GM21528 (cell line): Measurements from ENCODE around the gene CAMTA1.

Experiments used
- ATAC-seq: cut with Tn5 transposase; IDR thresholded peaks from one replicate; pipeline ENCODE4 v1.9.1; 2021; ENCODE audit warnings: mild to moderate bottlenecking, moderate library complexity; ENCODE audit not compliant: unreplicated experiment, low FRiP score

The CAMTA1 gene

GRCh38 chr1:6969762-6970161 is 184.5 kb downstream of the CAMTA1 start:
- ATAC-seq, result no peak

DNA sequence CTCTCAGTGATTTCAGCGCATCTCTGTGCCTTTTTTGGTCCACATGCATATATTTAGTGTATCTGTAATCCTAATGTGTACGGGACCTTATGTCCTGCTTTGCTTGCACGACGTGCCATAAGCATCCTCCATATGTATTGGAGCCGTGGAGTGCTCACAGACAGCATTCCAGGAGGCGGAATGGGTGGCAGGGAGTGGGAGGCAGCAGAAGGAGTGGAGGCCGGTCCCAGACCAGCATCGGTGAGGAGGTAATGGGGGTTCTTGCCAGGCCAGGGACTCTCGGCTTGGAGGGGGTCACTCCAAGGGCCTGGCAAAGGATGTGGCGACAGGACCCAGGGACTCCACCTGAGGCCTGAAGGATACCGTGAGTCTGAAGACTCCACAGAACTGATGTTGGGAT is 185.0 kb downstream of the CAMTA1 start:
- no peak for ATAC-seq

DNA sequence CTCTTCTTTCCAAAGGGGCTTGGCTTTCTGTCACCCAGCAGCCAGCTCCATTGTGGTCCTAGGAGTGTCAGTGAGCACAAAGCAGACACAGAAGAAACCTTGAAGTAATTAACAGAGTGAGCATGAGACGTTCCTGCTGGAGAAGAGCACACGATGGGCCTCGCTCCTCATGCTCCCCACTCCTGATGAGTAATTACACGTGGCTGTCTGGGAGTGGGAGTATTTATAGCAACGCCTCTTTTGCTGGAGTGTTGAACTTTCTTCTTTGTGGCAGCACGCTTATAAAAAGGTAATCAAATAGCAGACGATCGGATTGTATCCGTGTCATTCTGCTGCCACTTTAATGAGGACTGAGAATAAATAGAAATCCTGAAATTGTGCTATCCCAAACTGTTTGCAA is 185.8 kb downstream of the CAMTA1 start:
- no peak for ATAC-seq

GRCh38 chr1:6971699-6972098 is 186.4 kb downstream of the CAMTA1 start:
- ATAC-seq, result no peak

DNA sequence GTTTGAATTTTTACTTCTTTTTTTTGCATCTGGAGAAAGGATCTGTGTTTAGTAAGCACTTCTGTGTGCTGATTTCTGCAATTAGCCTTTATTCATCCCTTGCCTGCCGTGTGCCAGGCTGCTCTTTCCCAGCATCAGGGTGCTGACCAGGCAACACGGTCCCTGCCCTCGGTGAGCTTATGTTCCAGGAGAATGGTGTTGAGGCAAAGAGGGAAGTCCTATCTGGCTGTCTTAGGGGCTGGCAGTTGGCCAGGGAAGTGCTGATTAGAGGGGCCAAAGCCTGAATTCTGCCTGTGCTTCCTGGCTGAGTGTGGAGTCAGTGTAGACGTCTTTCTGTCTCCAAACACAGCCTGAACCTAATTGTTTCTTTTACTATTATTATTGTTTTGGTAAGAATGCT is 187.1 kb downstream of the CAMTA1 start:
- ATAC-seq, result no peak

GRCh38 chr1:6975331-6976043 is 190.2 kb downstream of the CAMTA1 start:
- no peak for ATAC-seq

DNA sequence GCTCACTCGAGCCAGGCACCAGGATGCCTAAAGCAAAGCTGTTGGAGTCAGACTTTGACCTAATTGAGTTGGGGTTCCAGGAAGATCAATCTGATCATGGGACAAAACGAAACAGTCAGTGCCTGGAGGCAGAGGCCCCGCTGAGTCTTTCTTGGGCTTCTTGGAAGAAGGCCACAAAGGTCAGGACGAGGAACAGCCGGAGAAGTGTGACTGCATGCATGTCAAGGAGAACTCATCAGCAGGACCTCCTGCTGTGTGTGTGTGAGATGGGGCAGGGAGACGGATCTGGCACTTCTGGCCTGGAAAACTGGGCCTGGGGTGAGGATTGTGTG is 190.8 kb downstream of the CAMTA1 start:
- ATAC-seq, result no peak

DNA sequence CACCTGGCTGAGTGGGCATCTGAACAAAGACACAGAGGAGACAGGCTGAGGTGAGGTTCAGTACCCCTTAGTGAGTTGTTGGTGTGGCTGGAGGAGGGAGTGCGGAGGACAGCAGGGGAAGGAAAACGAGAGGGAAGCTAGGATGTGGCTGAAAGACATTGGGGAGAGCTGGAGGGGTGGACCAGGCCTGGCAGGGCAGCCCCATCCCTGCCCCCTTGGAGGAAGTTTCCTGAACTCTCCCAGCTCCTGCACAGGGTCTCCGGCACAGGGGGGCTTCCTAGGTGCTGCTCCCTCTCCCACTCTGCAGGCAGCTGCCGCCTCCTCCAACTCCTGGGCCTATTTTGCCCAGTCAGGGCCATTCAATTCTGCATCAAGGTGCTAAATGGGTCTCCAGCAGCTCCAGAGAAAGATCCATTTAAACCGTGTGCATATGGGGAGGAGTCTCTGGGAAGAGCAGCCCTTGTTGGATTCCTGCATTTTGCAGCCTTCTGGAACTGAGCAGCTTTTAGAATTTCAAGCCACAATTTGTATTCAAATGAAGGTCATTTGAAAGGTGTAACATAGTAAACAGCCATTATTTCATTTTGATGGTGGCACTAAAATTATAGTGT is 193.9 kb downstream of the CAMTA1 start:
- no peak for ATAC-seq

DNA sequence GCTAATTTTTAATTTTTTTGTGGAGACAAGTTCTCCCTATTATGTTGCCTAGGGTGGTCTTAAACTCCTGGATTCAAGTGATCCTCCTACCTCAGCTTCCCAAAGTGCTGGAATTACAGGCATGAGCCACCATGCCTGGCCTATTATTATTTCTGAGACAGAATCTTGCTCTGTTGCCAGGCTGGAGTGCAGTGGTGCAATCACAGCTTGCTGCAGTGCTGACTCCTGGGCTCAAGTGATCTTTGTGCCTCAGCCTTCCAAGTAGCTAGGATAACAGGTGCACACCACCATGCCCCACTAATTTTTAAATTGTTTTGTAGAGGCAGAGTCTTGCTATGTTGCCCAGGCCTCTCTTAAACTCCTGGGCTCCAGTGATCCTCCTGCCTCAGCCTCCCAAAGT is 196.3 kb downstream of the CAMTA1 start:
- no peak for ATAC-seq

GRCh38 chr1:6982443-6982842 is 197.2 kb downstream of the CAMTA1 start:
- ATAC-seq, result no peak

- no peak for ATAC-seq
These were observed 197.6 kb downstream of the CAMTA1 start for GRCh38 chr1:6982860-6983259.

GRCh38 chr1:6984536-6984935 is 199.3 kb downstream of the CAMTA1 start:
- no peak for ATAC-seq

- ATAC-seq, result no peak
These were observed 199.7 kb downstream of the CAMTA1 start for GRCh38 chr1:6984986-6985385.

- ATAC-seq, result no peak
These were observed 200.5 kb downstream of the CAMTA1 start for GRCh38 chr1:6985549-6986276.

DNA sequence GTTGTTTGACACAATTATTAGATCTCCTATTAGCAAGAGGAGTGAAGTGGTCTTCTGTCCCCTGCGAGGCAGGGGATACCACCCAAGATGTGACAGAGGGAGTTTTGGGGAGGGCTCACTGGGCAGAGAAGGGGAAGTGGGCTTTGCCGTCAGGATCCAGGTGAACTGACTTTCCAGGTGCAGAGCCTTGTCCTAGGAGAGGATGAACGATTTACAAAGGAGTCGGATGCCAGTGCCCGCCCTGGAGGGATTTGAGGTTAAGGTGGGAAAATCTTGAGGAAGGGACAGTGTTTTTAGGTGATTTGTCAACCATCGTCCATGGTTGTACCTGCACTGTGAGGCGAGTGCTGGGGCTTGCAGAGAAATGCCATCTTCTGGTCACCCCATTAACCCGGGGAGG is 201.0 kb downstream of the CAMTA1 start:
- ATAC-seq, result no peak

- ATAC-seq, result no peak
These were observed 202.7 kb downstream of the CAMTA1 start for GRCh38 chr1:6987940-6988339.

GRCh38 chr1:6988796-6989195 is 203.5 kb downstream of the CAMTA1 start:
- ATAC-seq, result no peak

- no peak for ATAC-seq
These were observed 204.2 kb downstream of the CAMTA1 start for GRCh38 chr1:6989212-6990159.

DNA sequence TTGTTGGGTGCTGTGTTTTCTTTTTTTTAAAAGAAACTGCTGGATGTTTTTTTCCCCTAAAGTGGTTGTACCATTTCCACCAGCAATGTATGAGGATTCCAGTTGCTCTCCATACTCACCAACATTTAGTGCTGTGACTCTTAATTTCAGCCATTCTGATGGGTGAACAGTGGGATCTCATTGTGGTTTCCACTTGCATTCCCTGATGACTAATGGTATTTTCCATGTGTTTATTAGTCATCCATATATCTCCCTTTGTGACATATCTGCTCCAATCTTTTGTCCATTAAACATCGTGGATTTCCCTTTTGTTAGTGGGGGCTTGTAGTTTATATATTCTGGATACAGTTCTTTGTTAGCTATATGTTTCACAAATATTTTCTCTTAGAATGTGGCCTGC is 206.0 kb downstream of the CAMTA1 start:
- ATAC-seq, result no peak

GRCh38 chr1:6995789-6996188 is 210.5 kb downstream of the CAMTA1 start:
- no peak for ATAC-seq

- no peak for ATAC-seq
These were observed 211.1 kb downstream of the CAMTA1 start for GRCh38 chr1:6996371-6996770.
